Stimulated activated CD8-positive, alpha-beta memory T cell treated with anti-CD3 and anti-CD28 coated beads, Interleukin-15, amount 100 ng/mL, for 1 hour (primary cell): ENCODE results near the gene SLC35E3.
"Not testable (repeated sequence)": the region's sequence is repeated elsewhere in the genome, so short reads cannot be mapped to it uniquely, and the experiment has no call there.

Experiments used
- DNase-seq: peaks from one replicate; pipeline ENCODE4 v3.0.0-alpha.2; 2020; ENCODE audit warnings: low read depth

SLC35E3 gene

GRCh38 chr12:68794653-68795251 lies 48.8 kb downstream of the SLC35E3 start:
- DNase-seq, result no peak

GRCh38 chr12:68796399-68796798 lies 50.4 kb downstream of the SLC35E3 start:
- DNase-seq, result no peak

GRCh38 chr12:68798882-68799234 lies 52.9 kb downstream of the SLC35E3 start:
- DNase-seq, result no peak

- no peak for DNase-seq
Observed at GRCh38 chr12:68800294-68800693, 54.3 kb downstream of the SLC35E3 start.

- DNase-seq, result not testable (repeated sequence)
Observed at GRCh38 chr12:68801124-68801523, 55.1 kb downstream of the SLC35E3 start.

GRCh38 chr12:68802372-68802745 lies 56.4 kb downstream of the SLC35E3 start:
- DNase-seq, result not testable (repeated sequence)

- DNase-seq, result not testable (repeated sequence)
Observed at GRCh38 chr12:68802911-68803651, 57.1 kb downstream of the SLC35E3 start.

- no peak for DNase-seq
Observed at GRCh38 chr12:68803948-68804656, 58.1 kb downstream of the SLC35E3 start.

GRCh38 chr12:68804657-68805591 lies 58.9 kb downstream of the SLC35E3 start:
- no peak for DNase-seq

- no peak for DNase-seq
Observed at GRCh38 chr12:68805592-68806120, 59.7 kb downstream of the SLC35E3 start.

GRCh38 chr12:68806488-68807237 lies 60.7 kb downstream of the SLC35E3 start:
- no peak for DNase-seq

GRCh38 chr12:68807274-68807575 lies 61.2 kb downstream of the SLC35E3 start:
- not testable (repeated sequence) for DNase-seq

GRCh38 chr12:68807576-68808387 lies 61.8 kb downstream of the SLC35E3 start, which contains the start of gene MDM2:
MDM2 (plus strand) TSS chr12:68808177; CDS start chr12:68808478, 301 bp downstream.
- DNase-seq, result peak; percentile 89

GRCh38 chr12:68808388-68809189 lies 62.6 kb downstream of the SLC35E3 start:
- DNase-seq, result peak; percentile 32

GRCh38 chr12:68809190-68810026 lies 63.4 kb downstream of the SLC35E3 start:
- DNase-seq, result no peak

GRCh38 chr12:68810027-68810389 lies 64.0 kb downstream of the SLC35E3 start:
- DNase-seq, result not testable (repeated sequence)

GRCh38 chr12:68811573-68811972 lies 65.6 kb downstream of the SLC35E3 start:
- DNase-seq, result not testable (repeated sequence)

- no peak for DNase-seq
Observed at GRCh38 chr12:68812553-68813241, 66.7 kb downstream of the SLC35E3 start.
